ENCODE measurements around the gene IPCEF1.
"Not testable (repeated sequence)": the region's sequence is repeated elsewhere in the genome, so short reads cannot be mapped to it uniquely, and the experiment has no call there.

Gene IPCEF1

DNA sequence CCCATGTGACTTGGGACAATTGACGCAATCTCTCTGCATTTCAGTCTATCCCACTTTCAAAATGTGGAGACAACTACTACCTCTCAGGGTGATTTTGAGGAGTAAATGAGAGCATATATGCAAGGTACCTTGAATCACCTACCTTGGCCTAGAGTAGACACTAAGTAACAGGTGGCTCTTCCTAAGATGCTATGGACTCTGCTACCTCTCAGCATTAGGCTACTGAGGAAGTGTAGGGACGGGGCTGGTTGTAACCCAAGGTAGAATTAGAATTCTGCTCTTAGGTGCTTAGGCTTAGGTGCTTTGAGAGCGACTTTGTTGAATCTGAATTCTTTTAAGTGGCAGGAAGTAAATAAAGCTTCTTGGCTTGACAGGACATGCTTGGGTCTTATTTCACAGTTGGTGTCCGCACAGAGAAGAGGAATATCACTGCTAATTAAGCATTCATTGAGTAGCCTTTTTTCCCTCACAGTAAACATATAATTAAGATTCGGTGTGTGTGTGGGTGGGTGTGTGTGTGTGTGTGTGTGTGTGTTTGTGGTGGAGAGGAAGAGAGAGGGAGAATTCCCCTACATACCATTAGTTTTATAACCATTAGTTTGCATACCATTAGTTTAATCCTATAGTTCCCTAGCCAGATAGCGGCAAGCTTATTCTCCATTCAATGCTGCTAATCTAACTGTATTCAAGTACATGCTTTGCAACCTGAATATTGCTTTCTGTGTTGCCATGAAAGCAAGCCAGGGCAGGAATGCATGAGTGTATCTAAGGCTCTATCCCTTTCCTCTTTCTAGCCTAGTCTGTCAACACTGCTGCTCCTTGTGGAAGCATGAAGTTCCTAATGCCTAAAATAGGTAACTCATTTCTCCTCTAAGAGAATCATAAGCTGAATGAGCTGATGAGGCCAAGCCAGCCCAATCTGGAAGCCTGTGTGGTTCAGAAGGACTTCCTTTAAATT, 112.5 kb downstream of the IPCEF1 start:
- DNase-seq: no peak

DNA sequence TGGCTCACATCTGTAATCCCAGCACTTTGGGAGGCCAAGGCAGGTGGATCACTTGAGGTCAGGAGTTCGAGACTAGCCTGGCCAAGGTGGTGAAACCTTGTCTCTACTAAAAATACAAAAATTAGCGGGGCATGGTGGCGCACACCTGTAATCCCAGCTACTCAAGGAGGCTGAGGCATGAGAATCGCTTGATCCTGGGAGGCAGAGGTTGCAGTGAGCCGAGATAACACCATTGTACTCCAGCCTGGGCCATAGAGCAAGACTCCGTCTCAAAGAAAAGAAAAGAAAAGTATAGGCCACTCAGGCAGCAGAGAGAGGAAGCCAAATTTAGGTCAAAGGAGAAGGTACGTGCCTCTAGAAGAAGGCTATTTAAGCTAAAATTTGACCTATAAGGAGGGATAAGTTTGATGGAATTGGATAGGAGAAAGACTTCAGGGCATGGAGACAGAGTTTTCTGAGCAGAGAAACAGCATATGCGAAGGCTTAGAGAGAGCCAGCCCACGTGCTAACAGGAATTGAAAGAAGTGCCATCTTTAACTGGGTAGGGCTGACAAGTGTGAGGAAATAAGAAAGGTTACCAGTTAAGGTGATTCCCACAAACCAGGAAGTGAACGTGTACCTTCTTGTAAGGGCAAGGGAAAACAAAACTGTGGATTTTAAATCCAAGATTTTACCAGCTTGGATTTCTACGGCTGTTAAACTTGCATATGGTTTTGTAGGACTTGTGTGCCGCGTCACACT, 113.8 kb downstream of the IPCEF1 start:
- DNase-seq: no peak

DNA sequence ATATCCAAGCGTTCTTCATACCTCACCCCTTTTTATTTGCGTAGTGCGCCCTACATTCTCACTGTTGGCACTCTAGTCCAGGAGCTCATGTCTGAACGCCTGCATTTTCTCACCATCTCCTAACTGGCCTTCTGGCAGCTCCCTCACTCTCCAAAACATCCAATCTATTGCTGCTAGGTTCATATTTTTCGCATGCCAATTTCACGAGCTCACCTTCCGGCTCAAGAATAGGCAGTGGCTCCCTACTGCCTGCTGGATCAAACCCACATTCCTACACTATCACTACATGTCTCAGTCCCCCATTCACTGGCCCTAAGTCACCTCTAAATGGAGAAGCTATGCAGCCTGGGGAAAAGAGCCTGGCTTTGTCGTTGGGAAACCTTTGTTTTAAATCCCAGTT, 115.0 kb downstream of the IPCEF1 start:
- no peak for DNase-seq

DNA sequence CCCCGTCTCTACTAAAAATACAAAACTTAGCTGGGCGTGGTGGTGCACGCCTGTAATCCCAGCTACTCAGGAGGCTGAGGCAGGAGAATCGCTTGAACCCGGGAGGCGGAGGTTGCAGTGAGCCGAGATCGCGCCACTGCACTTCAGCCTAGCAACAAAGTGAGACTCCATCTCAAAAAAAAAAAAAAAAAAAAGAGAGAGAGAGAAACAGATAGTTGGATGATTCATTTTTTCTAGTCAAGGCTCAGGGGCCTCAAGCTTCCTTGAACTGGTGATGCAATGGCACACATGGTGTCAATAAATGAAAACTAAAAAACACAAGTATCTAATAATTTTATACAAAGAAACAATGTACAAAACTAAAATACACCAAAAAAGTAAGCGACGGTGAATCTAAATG, 115.5 kb downstream of the IPCEF1 start:
- DNase-seq: not testable (repeated sequence)

DNA sequence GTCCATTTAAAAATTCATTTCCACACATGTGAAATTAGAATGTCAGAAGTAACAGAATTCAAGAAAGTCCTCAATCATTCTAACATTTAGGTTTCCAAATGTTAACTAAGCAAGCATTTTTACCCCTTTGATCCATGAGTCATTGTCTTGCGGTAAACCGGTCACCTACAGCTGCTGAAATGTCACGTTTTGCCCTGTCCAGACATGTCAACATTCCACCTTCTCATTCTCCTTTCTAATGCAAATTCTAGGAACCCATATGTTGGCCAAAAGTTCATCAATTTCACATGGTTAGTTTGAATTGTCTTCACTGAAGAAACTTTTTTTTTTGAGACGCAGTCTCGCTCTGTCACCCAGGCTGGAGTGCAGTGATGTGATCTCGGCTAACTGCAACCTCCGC, 117.2 kb downstream of the IPCEF1 start:
- no peak for DNase-seq

DNA sequence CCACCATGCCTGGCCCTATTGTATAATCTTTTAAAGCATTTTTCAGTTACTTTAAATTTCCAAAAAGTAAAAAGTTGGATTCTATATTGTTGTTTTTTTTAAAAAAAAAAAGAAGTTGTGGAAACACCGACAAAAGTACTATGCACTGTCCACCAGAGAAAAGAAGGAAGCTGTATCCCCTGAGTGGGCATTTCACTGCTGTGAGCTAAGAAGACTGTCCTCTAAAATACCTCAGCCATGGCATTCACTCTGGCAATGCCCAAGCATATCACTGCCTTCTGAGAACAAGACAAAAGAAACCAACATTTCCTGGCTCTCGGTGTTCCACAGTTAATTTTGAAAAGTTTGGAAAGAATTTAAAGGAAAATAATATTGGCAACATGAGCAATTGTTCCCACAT, 117.8 kb downstream of the IPCEF1 start:
- no peak for DNase-seq

DNA sequence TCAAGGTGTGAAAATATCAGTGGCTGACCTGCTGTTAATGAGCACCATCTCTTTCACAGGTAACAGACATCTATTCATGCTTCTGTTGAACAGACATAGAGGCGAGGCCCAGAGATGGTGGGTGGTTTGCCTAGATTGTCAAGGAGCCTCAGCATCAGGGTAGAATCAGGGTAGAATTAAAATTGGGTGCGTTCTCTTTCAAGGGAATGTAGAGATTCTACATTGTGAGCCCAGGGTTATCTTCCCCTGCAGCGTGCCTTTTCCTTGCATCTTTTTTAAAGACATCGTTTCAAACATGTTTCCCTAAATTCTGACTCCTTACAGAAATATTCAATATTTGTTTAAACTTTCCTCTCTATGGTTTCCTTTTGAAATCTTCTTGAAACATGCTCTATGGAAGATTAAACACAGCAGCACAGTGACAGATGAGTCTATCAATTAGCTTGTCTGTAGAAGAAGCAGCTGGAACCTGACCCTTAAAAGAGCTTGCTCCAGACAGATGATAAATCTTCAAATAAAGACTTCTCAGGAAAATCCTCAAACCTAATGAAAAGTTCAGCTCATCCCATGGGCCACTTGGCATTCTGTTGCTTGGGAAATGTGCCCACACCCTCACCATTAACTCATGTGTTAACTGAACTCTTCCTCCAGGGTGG, 119.8 kb downstream of the IPCEF1 start:
- no peak for DNase-seq

DNA sequence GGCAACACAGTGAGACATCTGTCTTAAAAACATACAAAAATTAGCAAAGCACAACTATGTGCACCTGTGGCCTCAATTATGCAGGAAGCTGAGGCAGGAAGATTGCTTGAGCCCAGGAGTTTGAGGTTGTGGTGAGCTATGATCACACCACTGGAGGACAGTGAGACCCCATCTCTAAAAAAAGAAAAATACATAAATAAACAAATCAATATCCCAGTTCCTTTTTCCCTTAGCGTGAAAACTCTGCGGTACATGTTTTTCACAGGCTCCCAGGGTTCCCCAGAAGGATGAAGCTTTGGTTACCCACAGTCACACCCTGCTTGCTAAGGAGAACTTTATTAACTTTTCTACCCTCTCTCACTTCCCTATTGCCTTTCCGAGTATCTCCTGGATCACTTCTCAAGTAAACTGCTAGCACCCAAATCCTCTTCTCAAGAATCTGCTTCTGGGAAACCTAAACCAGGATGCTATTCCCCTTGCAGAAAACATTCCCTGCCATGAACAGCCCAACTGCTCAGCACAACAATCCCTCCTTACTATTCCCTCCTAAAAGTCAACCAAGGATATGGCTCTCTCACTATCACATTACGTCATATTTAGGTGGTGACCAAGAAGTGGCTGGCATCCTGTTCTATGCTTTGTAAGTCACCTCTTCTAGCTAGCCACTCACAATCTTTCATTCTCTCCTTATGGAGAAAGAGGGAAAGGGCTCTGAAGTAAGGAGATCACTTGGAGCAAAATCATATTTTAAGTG, 122.4 kb downstream of the IPCEF1 start:
- no peak for DNase-seq

DNA sequence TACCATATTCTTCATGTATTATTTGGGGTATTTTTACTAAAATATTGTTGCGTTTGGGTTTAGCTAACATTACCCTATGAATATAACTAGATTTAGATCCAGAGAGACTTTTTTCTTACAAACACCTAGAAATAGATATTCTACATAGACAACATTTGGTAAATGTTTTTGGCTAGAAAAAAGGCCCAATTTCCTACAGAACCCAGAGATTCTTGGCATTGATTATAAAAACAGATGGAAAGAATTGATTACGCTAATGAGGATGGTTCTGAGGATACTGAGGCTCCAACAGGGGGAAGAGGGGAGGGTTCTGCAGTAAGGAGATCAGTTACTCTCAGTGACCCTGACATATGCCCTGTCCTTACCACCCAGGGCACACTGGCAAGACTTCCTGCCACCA, 123.2 kb downstream of the IPCEF1 start:
- no peak for DNase-seq

DNA sequence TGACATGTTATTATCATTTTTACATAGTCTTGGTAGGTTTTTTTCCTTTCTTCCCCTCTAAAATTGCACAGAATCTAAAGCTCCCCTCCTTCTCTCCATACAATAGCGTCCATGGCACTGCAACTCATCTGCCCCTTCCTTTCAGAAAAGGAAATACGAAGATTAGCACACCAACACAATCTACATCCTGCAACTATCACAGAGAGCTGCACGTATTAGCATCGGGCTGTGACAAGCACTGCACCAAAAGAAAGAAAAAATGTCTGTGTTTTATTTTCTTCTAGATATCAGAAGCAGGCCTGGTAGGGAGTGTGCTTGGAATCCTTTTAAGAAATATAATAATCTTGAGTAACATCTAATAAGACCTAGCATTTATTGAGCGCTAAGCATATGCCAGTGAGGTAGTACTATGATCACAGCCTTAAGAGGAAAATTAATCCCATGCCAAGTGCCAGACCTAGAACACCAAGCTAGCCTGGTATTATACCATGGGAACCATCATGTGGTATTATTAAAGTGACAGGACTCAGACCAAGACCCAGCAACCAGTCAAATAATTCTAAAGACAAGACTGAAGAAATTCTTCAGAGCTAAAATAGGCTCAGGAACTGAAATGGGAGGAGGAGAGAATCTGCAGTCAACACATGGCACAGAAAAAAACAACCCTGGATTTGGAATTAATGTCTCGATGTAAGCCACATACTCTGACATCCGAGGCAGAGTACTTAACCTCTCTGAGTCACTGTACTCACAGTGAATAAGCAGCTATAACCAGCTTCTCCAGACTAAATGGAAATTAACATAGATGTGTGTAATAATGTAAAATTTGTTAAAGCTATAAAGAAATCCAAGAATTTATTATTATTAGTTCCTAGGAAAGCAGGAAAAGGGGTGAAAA, 124.3 kb downstream of the IPCEF1 start:
- DNase-seq: no peak

DNA sequence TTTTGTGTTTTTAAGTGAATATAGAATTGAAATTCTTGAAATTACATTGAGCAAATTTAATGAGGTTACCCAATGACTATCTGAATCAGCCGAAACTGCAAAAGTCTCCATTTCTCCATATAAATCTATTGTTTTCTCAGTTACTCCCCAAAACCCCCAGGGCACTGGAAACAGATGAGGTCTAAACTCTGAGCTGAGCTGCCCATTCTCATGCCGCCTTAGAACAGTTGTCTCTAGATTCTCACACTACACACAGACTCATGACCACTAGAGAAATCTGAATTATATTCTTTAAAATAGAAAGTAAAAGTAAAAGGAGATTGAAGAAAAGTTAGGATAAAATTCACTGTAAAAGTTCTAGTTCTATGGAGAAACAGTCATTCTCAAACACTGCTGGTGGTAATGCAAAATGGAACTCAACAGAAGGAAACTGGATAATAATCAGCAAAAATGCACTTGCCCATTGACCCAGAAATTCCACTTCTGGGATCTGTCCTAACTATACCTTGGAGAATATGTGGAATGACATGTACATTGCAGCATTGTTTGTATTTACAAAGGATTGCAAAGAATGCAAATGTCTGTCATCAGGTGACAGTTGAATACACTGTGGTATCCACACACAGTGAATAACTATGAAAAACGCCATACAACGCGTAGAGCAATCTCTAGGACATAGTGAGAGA, 125.5 kb downstream of the IPCEF1 start:
- DNase-seq: no peak

DNA sequence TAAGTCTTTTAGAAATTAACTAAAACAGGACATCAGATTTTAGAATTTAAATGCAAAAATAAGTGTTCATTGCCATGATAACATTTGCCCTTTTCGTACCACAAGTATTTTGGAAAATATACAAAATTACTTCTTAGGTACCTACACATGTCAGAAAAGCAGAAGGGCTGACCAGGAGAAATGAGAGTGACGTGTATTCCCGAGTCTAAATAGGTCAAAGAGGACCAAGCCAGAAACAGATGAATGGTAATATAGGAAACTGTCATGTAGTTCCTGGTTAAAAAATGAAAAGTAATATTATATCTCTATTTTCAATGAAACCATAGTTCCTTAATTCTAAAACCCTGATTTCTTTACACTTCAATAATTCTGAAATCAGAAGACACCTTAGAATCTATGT, 126.2 kb downstream of the IPCEF1 start:
- DNase-seq: no peak

DNA sequence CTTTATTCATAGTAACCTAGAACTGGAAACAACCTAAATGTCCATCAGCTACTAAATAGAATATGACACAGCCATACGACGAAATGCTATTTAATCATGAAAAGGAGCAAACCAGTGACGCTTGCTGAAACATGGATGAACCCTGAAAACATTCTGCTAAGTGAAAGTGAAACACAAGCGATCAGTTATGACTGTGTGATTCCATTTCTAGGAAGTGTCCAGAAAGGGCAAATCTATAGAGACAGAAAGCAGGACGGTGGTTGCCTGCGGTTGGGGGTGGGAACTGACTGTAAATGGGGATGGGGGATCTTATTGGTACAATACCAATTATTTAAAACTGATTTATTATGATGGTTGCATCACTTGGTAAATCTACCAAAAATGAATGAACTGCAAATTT, 126.8 kb downstream of the IPCEF1 start:
- no peak for DNase-seq

DNA sequence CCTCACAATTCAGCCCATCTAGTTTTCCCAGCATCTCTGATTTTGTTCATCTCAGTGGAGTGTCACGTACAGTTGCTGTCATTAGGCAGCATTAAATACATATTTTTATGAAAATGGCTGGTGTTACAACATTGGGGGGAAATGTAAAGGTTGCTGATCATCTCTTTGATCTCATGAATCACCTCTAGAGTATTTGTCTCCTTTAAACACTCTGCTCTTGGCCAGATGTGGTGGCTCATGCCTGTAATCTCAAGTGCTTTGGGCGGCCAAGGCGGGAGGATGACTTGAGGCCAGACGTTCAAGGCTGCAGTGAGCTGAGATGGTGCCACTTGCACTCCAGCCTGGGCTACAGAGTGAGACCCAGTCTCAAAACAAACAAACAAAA, 128.1 kb downstream of the IPCEF1 start:
- no peak for DNase-seq

DNA sequence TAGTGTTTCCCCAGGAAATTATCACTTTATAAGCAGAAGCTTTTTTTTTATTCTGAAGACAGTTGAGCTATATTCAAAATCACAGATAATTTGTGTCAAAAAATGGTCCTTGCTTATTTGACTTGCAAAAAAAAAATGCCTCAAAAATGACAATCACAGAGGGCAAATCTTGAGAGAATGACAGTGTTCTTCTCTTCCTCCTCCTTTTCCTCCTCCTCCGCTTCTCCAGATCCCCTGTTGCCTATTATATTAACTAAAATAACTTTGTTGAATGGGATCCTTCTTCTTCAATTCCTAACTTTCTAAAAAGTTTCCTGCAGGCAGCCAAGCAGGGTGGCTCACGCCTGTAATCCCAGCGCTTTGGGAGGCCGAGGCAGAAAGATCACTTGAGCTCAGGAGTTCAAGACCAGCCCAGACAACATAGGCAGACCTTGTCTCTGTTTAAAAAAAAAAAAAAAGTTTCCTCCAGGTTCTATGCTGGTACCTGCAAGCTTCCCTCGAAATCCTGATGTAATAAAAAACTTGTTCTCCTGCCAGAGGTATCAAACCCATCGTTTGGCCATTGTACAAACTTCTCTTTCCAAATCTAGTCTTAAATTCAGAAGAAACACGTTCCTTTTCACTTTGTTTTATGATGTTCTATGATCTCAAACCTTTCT, 128.6 kb downstream of the IPCEF1 start:
- no peak for DNase-seq

DNA sequence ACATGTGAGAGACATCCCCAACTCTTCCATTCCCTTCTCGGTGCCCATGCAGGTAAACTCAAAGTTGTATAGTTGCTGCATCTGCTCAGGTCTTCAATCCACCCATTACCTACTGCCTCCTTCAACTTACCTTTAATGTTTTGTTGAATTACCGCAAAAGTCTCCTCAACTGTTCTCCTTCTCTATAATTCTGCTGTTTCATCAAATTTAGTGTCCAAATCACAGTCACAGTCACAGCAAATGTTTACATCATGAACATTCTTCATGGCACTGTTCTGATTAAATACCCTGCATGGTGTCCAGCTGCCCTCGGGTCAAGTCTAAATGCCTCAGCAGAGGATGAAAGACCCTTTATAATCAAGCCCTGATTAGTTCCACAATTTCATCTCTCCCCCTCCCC, 130.1 kb downstream of the IPCEF1 start:
- DNase-seq: no peak

DNA sequence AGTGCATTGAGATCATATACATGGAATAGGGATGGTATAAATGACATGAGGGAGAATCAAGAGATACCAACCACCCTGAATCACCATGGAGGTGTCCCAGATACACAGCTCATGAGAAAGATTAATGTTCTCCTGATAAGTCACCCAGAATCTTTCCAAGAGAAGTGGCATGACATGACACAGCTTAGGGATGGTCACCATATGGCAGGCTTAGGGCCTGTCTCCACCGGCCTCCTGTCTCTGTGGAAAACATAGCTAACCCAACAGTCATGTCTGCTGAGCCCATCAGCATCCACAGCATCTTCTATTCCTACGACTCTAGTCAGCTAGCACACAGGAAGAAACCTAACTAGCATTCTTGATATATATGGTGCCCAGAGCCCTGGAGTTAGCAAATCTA, 133.3 kb downstream of the IPCEF1 start:
- DNase-seq: no peak

DNA sequence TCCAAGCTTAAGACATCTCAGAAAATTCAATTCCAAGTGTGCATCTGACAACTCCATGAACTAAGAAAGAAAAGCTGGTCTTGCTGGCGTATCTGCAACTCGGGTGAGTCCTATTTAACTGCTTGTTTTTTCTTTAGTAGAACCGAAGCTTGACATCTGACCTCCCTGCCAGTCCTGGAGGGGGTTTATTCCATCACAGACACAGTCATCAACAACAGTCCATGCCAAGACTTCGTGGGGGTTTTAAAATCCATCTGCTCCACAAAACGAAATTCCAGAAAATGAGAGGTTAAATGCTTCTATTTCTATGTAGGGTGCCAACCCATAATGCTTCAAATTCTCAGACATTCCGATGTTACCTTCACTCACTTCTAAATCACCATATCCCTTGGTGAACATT, 133.9 kb downstream of the IPCEF1 start:
- DNase-seq: no peak

DNA sequence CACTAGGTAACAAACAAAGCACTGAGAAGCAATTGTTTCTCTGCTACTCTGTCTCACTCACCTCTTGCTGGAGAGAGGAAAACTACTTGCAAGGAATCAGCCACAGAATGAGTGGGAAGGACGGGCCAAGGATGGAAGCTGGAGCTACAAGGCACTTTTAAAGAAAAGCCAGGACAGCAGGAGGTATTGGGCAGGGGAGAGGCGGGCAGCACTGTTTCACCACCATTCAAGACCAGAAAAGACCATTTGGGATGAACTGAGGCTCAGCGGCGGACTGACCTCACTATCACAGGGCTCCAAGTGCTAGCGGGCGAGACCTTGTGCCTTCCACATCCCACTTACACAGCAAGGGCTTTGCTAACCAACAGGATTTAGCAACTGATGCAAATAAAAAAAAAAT, 137.4 kb downstream of the IPCEF1 start:
- no peak for DNase-seq

DNA sequence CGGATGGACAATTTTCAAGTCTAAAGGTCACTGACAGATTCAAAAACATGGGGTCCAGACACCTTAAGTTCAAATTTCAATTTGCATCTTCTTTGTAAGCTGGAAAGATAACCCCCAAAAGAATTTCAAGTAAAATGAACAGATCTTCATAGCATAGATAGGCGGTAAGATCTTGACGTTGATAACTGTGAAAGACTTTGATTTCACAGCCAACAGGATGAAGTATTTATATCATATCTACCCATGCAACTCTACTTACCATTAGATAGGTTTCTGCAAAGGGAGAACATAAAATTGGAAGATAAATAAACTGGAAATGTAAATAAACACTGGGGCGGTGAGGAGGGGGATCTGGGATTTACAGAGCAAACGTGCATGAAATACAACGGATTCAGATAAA, 137.8 kb downstream of the IPCEF1 start:
- DNase-seq: no peak

DNA sequence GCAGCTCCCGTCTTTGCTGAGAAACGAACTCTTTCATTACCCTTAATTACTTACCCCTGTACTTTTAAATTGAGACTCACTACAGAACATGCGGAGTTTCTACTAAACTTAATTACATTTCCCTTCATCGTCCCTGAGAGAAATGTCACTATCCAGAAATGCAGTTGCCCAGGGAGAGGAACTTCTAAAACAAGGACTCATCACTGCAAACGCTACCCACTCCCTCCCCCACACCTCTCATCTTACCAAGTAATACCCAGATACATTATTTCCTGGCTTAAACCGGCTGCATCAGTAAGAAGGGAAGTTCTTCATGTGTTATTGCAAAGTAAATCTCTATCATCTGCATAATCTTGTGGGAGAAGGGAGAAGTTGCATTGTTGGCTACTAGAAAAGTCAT, 138.3 kb downstream of the IPCEF1 start:
- no peak for DNase-seq
